Measurements from ENCODE around the gene GPHN.

Gene GPHN

DNA sequence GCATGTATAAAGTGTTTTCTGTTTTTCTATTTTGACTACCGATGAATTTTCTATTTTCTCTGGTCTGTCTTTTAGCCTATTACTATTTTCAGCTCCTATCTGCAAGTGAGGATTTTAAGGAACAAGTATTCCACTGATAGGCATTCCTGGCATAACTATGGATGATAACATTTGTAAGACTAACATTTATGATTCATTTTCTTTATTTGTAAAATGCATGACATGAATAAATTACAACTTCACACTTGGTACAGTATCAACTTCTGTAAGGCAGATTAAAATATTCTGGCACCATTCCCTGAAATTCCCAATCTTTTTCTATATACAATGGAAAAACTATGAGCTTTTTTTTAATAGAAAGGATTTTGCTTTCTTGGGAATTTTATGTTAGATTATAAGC lies 560.3 kb downstream of the GPHN start:
- DNase-seq = no peak

GRCh38 chr14:67071506-67071905 lies 563.6 kb downstream of the GPHN start:
- DNase-seq = no peak

GRCh38 chr14:67077921-67078320 lies 570.0 kb downstream of the GPHN start:
- no peak for DNase-seq

DNA sequence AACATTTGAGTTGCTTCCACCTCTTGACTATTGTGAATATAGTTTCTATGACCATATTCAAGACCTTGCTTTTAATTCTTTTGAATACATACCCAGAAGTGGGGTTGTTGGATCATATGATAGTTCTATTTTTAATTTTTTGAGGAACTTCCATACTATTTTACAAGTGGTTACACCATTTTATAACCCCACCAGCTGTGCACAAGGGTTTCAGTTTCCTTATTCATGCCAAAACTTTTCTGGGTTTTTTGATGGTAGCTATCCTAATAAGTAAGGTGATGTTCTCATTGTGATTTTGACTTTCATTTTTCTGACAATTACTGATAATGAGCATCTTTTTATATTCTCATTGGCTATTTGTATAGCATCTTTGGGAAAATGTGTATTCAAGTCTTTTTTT lies 571.9 kb downstream of the GPHN start:
- no peak for DNase-seq

DNA sequence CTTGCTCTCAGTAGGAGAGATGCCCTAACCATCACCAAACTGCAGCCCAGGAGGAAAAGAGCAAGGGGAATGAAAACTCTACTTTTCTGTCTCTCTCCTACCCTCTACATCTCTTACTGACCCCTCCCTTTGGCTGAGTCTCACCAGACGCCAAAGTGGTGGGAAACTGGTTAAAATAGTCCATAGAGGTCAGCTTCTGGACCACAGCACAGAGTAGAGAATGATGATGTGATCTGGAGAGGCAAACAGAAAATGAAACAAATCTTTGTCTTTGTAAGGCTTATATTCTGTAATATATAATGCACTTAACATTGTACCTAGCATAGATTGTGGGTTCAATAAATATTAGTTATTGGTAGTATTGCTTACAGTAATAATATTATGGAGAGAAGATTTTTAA lies 600.3 kb downstream of the GPHN start:
- DNase-seq = no peak

DNA sequence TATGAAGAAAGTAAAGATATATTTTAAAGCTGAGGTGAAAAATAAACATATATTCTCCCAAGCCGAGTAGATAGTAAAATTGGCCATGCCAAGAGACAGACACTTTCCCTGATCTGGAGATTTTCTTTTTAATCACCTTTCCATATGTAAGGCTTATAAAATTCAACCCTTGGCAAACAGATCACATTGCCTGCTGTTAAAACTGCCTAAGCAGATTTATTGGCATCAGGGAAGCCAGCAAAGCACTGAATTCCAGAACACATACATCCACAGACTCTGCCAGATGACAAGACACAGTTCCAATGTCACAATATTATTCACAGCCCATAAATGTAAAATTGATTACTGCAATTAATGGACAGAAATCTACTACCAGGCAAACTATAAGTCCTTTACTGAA lies 603.1 kb downstream of the GPHN start:
- DNase-seq = no peak

GRCh38 chr14:67112344-67112743 lies 604.4 kb downstream of the GPHN start:
- DNase-seq = no peak

DNA sequence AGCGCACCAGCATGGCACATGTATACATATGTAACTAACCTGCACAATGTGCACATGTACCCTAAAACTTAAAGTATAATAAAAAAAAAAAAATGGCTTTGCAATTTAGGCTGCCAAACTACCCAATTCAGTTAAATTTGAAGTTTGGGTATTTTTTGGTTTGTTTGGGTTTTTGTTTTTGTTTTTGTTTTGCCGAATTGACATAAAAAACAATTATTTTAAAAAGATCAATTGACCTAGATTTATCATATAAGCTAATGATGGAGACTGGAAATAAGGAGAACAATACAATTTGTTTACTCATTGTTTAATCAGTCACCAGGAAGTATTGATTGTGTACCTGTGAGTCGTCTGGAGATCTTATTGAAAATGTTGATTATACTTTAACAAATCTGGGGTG lies 619.2 kb downstream of the GPHN start:
- DNase-seq = no peak

DNA sequence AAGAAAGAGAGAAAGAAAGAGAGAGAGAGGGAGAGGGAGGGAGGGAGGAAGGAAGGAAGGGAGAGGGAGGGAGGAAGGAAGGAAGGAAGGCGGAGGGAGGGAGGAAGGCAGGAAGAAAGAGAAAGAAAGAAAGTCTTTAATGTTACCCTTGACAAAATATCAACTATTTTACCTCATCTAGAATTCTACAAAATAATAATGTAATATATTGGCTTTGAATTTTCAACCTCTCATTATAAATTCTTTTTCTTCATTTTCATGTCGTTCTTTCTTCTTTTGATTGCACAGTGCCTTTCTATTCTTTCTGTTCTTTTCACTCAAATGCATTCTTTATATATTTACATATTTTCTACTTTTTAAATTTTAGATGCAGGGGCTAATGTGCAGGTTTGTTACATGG lies 621.8 kb downstream of the GPHN start:
- DNase-seq = no peak

GRCh38 chr14:67131691-67132090 lies 623.7 kb downstream of the GPHN start:
- no peak for DNase-seq

- no peak for DNase-seq
Measured at GRCh38 chr14:67133144-67133543, 625.2 kb downstream of the GPHN start.

GRCh38 chr14:67133595-67134441 lies 625.9 kb downstream of the GPHN start:
- DNase-seq = no peak

- no peak for DNase-seq
Measured at GRCh38 chr14:67137744-67138371, 629.9 kb downstream of the GPHN start.

GRCh38 chr14:67140556-67140955 lies 632.6 kb downstream of the GPHN start:
- DNase-seq = no peak

GRCh38 chr14:67141146-67141900 lies 633.4 kb downstream of the GPHN start:
- DNase-seq = no peak

DNA sequence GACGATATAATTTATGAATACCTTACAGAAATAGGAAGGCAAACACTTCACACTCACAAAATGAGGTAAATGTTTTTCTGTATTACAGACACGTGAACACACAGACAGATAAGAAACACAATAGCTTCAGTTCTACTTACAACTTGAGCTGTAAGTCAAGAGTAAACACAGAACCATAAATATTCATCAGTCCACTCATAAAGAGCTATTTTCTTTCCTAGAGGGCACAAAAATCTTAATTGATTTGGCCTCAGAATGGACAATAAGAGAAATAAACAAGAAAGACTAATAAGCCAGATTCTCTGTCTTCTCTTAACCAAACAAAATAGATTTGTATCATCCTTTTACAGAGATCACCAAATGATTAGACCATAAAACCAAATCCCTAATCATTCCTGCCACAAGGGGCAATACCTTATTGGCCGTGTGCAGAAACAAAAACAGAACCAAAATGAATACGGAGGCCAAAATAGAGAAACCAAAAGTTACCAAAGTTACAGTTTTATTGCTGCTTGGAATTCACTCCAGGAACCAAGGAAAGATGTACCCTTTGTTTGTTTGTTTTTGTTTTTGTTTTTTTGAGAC lies 643.2 kb downstream of the GPHN start:
- no peak for DNase-seq

- DNase-seq = no peak
Measured at GRCh38 chr14:67158566-67158965, 650.6 kb downstream of the GPHN start.

DNA sequence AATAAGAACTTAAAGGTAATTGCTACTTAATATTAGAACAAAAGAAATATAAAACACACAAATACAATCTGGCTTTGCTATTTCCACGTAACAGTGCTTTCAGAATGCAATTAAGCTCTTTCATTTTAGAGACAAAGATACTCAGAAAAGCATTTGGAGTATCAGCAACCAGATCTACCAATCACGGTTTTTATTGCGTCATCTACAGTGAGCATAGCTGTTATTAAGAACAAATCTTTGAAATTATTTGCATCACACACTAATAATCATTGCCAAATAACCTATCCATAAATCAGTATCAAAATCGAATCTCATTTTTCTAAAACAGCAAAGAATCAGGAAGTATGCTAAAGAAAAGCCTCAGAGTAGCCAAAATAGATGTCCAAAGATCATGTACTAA lies 654.4 kb downstream of the GPHN start:
- DNase-seq = no peak

- DNase-seq = no peak
Measured at GRCh38 chr14:67166450-67166853, 658.5 kb downstream of the GPHN start.

DNA sequence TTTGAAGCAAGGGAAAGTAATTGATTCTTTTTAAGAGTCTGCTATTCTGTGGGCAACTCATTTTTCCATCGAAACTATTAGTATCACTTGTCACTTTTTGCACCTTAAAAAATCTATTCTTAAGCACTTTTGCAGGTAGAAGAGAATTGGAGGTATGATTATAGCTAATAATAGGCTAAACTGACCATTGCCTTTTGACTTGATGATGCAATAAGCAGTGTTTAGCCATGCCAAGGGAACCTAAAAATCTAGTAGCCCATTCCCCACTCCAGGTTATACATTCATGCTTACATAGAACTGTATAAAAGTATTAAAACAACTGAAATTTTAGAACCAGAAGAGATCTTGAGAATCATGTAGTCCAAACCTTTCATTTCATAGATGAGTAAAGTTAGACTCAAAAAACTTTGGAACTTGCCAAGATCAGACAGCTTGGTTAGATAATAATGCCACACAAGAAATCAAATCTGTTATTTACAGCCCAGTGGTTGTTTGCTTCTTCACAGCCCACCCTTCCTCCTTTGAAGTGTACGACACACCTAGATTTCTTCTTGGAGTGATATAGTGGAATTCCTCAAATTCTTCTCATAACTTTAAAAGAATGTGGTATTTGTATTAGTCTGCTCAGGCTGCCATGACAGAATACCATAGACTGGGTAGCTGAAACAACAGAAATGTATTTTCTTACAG lies 659.6 kb downstream of the GPHN start:
- no peak for DNase-seq

GRCh38 chr14:67168110-67168441 lies 660.1 kb downstream of the GPHN start:
- no peak for DNase-seq

- no peak for DNase-seq
Measured at GRCh38 chr14:67170660-67171059, 662.7 kb downstream of the GPHN start.

DNA sequence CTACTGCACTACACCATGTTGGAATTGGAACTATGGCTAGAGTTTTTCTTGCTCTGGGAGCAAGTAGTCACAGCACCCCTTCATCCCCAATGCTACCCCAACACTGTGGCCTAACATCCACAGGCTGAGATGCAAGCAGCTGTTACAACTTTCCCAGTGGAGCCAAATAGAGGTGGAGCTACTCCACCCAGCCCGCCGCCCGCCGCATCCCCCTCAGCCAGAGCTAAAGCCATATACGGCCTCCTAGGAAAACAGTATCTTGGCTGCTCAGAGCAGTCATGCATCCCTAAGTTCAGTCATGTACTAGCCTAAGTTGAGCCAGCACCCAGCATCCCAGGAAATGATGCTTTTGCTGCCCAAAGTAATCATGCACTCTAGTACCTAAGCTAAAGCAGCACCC lies 664.1 kb downstream of the GPHN start:
- DNase-seq = no peak

Measured in NCI-H510A (cell line).